K562 (cell line): ENCODE measurements around the gene PYGO2. TPM values are rescaled to one million over a fixed set of nuclear protein-coding genes. Genes with fewer than 3 reads are reported as not detected.

Experiments
- BCOR ChIP-seq: fragments of 450-650 bp; IDR thresholded peaks from 2 replicates; pipeline ENCODE4 v1.6.1; 2016
- GABPA ChIP-seq: fragments of 200-800 bp; sonication (Bioruptor generic); conservative IDR thresholded peaks from 2 replicates; pipeline ENCODE4 v1.6.1; 2016; ENCODE audit warnings: low read depth, missing genetic modification characterization, missing compliant biosample characterization
- HNRNPL ChIP-seq: fragments of 200-400 bp; formaldehyde crosslinking; IDR thresholded peaks from 2 replicates; pipeline ENCODE4 v1.6.1; 2017; ENCODE audit warnings: low read depth, mild to moderate bottlenecking, low read length
- IFI16 ChIP-seq: fragments of 250-450 bp; sonication (Bioruptor Pico); IDR thresholded peaks from 2 replicates; pipeline ENCODE4 v2.1.2; 2022; ENCODE audit warnings: mild to moderate bottlenecking, inconsistent platforms
- NR2C2 ChIP-seq, 2 experiments: fragments of 200-800 bp in 1 of 2; sonication (Bioruptor generic) in 1 of 2; sonication (generic) in 1 of 2; formaldehyde crosslinking in 1 of 2; IDR thresholded peaks; 2 replicates each; pipeline versions ENCODE4 v1.6.1 to v1.8.0; 2016 to 2022; ENCODE audit warnings: mild to moderate bottlenecking in 1 of 2, missing compliant biosample characterization in 1 of 2, missing genetic modification characterization in 1 of 2, missing genetic modification reagents in 1 of 2
- POLR2AphosphoS2 ChIP-seq: IDR thresholded peaks from 2 replicates; pipeline ENCODE4 v1.6.1; 2012; ENCODE audit warnings: low read length, improper control_type of control experiment
- PURB ChIP-seq: sonication (generic); formaldehyde crosslinking; IDR thresholded peaks from 2 replicates; pipeline ENCODE4 v1.9.0; 2021; ENCODE audit warnings: low read depth, mild to moderate bottlenecking, missing genetic modification reagents
- RBM14 ChIP-seq: fragments of 200-400 bp; formaldehyde crosslinking; IDR thresholded peaks from 2 replicates; pipeline ENCODE4 v1.6.1; 2018; ENCODE audit warnings: low read depth, mild to moderate bottlenecking, low read length, moderate library complexity, borderline replicate concordance; ENCODE audit not compliant: insufficient read depth
- SMAD1 ChIP-seq: fragments of 150-350 bp; IDR thresholded peaks from 2 replicates; pipeline ENCODE4 v1.6.1; 2014; ENCODE audit warnings: low read length, low read depth; ENCODE audit not compliant: partially characterized antibody
- ZBED1 ChIP-seq: IDR thresholded peaks from 2 replicates; pipeline ENCODE4 v1.6.1; 2014
- ZFP36 ChIP-seq: fragments of 150-350 bp; IDR thresholded peaks from 2 replicates; pipeline ENCODE4 v1.6.1; 2018; ENCODE audit warnings: low read length, low read depth; ENCODE audit not compliant: partially characterized antibody
- ZKSCAN8 ChIP-seq: fragments of 200-800 bp; sonication (Bioruptor generic); IDR thresholded peaks from 2 replicates; pipeline ENCODE4 v1.6.1; 2016; ENCODE audit warnings: missing genetic modification characterization, missing compliant biosample characterization
- ZNF134 ChIP-seq: fragments of 250-450 bp; sonication (Bioruptor Pico); conservative IDR thresholded peaks from 2 replicates; pipeline ENCODE4 v1.4.0; 2020
- ZNF212 ChIP-seq: fragments of 450-650 bp; formaldehyde crosslinking; IDR thresholded peaks from 2 replicates; pipeline ENCODE4 v1.4.0; 2020; ENCODE audit warnings: mild to moderate bottlenecking
- ZNF239 ChIP-seq: fragments of 250-450 bp; sonication (Bioruptor Pico); IDR thresholded peaks from 2 replicates; pipeline ENCODE4 v1.4.0; 2020; ENCODE audit warnings: mild to moderate bottlenecking
- ZNF263 ChIP-seq: sonication (generic); formaldehyde crosslinking; IDR thresholded peaks from 2 replicates; pipeline ENCODE4 v1.8.0; 2022; ENCODE audit warnings: mild to moderate bottlenecking, missing genetic modification reagents, borderline replicate concordance
- polyA plus RNA-seq, 8 experiments: library from polyadenylated mRNA; depleted of rRNA in 4 of 8; stranded (reverse) in 5 of 8; unstranded in 3 of 8; fragments of >200 nt; fragmentation: Nextera tagmentation in 2 of 8; fragmentation: Illumina TruSeq in 1 of 8; extraction: Ambion mirVana in 2 of 8; extraction: Trizol in 1 of 8; gene quantifications; 2 replicates each; pipeline versions ENCODE4 v1.2.1 to v1.2.3, GENCODE V29; 2011 to 2014; ENCODE audit warnings: inconsistent platforms in 1 of 8, missing spikeins in 1 of 8
- total RNA-seq, 7 experiments: library from RNA; depleted of rRNA in 6 of 7; stranded (reverse); fragments of >200 nt in 6 of 7; fragmentation: Illumina TruSeq in 2 of 7; extraction: Trizol in 2 of 7; gene quantifications; 2 replicates each; pipeline versions ENCODE4 v1.2.1 to v1.2.3, GENCODE V29; 2011 to 2021; ENCODE audit warnings: low replicate concordance in 1 of 7
- TF ChIP-seq, protein P1 (sequence below): fragments of 250-450 bp; sonication (Bioruptor Pico); IDR thresholded peaks from 2 replicates; pipeline ENCODE4 v1.8.0; 2022; ENCODE audit warnings: moderate library complexity, mild to moderate bottlenecking, inconsistent platforms
- TF ChIP-seq, protein P2 (sequence below): sonication (generic); formaldehyde crosslinking; IDR thresholded peaks from 2 replicates; pipeline ENCODE4 v1.8.1; 2023; ENCODE audit warnings: mild to moderate bottlenecking, missing genetic modification reagents
- TF ChIP-seq, protein P3 (sequence below), 3 experiments: fragments of 200-800 bp in 1 of 3; fragments of 250-450 bp in 1 of 3; fragments of 450-650 bp in 1 of 3; sonication (Bioruptor Pico) in 1 of 3; sonication (Bioruptor generic) in 1 of 3; formaldehyde crosslinking in 1 of 3; IDR thresholded peaks; 2 replicates each; pipeline versions ENCODE4 v1.6.1 to v1.8.0; 2016 to 2022; ENCODE audit warnings: mild to moderate bottlenecking in 2 of 3, missing genetic modification characterization in 2 of 3, missing compliant biosample characterization in 1 of 3, moderate library complexity in 1 of 3
- TF ChIP-seq, protein P4 (sequence below): fragments of 450-650 bp; formaldehyde crosslinking; IDR thresholded peaks from 2 replicates; pipeline ENCODE4 v1.4.0; 2020; ENCODE audit warnings: mild to moderate bottlenecking, moderate library complexity

Gene PYGO2
- total and polyA plus RNA-seq, 9 of the 15 experiments (the other 6 are each of a cell fraction or from before 2014, with no cell fraction given) = 8.3 to 36.2 (median 18.2) TPM

DNA sequence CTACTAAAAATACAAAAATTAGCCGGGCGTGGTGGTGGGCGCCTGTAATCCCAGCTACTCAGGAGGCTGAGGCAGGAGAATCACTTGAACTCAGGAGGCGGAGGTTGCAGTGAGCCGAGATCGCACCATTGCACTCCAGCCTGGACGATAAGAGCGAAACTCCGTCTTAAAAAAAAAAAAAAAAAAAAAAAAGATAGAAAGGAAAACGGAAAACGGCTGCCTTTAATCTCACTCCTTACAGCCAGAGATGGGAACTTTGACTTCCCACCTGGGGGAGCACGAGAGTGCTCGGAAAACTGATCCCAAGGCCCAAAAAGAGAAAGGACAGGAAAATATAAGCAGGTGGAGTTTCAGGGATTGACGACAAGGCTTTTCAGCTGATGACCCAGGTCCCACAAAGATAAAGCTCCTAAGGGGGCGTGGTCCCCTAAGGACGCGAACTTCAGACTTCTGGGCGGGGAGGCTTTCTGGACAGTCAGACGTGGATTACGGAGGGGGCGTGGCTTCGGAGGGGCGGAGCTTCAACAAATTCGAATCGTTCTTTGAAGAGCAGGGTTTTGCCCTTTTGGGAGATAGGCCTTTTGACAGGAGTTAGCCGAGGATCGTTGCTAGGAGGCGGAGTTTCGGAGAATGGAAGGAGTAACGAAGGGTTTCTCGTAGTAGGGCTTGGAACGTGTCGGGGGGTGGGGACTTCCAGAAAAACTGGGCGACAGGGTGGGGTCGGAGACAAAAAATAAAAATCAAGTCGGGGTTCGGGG is 11.9 kb upstream of the PYGO2 start (continued):
- TF ChIP-seq, protein P1, sequence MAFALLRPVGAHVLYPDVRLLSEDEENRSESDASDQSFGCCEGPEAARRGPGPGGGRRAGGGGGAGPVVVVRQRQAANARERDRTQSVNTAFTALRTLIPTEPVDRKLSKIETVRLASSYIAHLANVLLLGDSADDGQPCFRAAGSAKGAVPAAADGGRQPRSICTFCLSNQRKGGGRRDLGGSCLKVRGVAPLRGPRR (CRISPR knock-in tag) = no peak
- TF ChIP-seq ZNF134 (CRISPR knock-in tag) = no peak
- no peak for TF ChIP-seq PURB (CRISPR knock-in tag)
- no peak for TF ChIP-seq HNRNPL
- no peak for TF ChIP-seq IFI16 (CRISPR knock-in tag)
- no peak for TF ChIP-seq RBM14
- TF ChIP-seq, protein P2, sequence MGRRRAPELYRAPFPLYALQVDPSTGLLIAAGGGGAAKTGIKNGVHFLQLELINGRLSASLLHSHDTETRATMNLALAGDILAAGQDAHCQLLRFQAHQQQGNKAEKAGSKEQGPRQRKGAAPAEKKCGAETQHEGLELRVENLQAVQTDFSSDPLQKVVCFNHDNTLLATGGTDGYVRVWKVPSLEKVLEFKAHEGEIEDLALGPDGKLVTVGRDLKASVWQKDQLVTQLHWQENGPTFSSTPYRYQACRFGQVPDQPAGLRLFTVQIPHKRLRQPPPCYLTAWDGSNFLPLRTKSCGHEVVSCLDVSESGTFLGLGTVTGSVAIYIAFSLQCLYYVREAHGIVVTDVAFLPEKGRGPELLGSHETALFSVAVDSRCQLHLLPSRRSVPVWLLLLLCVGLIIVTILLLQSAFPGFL (CRISPR knock-in tag) = no peak
- 0 out of 2 replicates have a peak, but pooled peaks have one; percentile 7 for TF ChIP-seq NR2C2 (CRISPR knock-in tag; IDR thresholded peaks at IDR 0.05)
- TF ChIP-seq NR2C2 (tag; IDR thresholded peaks at IDR 0.05) = no peak
- TF ChIP-seq POLR2AphosphoS2 = peak; percentile 44
- no peak for TF ChIP-seq ZKSCAN8 (CRISPR knock-in tag)
- TF ChIP-seq ZFP36 = no peak
- TF ChIP-seq ZNF239 (CRISPR knock-in tag) = no peak
- TF ChIP-seq SMAD1 = no peak
- TF ChIP-seq, protein P3, sequence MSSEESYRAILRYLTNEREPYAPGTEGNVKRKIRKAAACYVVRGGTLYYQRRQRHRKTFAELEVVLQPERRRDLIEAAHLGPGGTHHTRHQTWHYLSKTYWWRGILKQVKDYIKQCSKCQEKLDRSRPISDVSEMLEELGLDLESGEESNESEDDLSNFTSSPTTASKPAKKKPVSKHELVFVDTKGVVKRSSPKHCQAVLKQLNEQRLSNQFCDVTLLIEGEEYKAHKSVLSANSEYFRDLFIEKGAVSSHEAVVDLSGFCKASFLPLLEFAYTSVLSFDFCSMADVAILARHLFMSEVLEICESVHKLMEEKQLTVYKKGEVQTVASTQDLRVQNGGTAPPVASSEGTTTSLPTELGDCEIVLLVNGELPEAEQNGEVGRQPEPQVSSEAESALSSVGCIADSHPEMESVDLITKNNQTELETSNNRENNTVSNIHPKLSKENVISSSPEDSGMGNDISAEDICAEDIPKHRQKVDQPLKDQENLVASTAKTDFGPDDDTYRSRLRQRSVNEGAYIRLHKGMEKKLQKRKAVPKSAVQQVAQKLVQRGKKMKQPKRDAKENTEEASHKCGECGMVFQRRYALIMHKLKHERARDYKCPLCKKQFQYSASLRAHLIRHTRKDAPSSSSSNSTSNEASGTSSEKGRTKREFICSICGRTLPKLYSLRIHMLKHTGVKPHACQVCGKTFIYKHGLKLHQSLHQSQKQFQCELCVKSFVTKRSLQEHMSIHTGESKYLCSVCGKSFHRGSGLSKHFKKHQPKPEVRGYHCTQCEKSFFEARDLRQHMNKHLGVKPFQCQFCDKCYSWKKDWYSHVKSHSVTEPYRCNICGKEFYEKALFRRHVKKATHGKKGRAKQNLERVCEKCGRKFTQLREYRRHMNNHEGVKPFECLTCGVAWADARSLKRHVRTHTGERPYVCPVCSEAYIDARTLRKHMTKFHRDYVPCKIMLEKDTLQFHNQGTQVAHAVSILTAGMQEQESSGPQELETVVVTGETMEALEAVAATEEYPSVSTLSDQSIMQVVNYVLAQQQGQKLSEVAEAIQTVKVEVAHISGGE (CRISPR knock-in tag; IDR thresholded peaks at IDR 0.05) = no peak
- TF ChIP-seq ZBED1 = no peak
- no peak for TF ChIP-seq ZNF212 (CRISPR knock-in tag)
- peak; percentile 54 for TF ChIP-seq BCOR
- peak; percentile 34; the same call in 1 of the 2 replicates for TF ChIP-seq ZNF263
- TF ChIP-seq, protein P4, sequence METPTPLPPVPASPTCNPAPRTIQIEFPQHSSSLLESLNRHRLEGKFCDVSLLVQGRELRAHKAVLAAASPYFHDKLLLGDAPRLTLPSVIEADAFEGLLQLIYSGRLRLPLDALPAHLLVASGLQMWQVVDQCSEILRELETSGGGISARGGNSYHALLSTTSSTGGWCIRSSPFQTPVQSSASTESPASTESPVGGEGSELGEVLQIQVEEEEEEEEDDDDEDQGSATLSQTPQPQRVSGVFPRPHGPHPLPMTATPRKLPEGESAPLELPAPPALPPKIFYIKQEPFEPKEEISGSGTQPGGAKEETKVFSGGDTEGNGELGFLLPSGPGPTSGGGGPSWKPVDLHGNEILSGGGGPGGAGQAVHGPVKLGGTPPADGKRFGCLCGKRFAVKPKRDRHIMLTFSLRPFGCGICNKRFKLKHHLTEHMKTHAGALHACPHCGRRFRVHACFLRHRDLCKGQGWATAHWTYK (CRISPR knock-in tag) = no peak
- no peak for TF ChIP-seq GABPA
